ENCODE results near the gene ZNF813.
A peak's percentile ranks its signal among the peaks of the same experiment; 100 is the strongest.

ZNF813 gene

DNA sequence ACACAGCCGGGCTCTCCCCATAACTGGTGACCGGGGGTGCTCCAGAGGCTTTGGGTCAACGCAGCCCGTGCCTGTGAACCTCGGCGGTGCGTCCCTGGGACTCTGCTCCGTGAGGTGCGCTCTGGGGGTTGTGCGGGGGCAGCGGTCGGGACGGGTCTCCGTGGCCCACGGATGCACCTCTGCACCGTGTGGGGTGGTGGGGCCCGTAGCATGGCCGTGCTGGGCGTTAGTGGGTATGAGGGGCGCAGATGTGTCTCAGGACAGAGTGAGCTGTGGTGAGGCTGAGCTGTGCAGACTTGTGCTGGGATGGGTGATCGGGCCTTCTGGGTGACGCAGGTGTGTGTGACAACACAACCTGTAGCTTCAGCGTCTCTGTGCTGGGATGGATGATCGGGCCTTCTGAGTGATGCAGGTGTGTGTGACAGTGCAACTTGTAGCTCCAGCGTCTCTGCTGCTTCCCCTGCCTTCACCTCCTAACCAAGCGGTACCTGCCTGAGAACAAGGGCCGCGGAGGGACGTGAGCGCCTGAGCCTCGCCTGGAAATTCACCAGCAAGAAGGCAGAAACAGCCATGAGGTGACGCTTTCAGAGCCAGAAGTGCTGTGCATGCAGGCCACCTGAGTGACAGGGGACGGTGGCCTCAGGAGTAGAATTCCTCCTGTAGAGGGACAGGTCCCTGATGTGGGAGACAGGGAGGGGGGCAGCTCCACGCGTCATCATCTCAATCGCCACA, 71.0 kb downstream of the ZNF813 start:
- Histone ChIP-seq H3K27ac (peak overlapping the region; percentile 54), H3K27me3 (ENCODE audit: insufficient read depth, low read depth, severe bottlenecking) (no peaks in the 10 kb centered on the region), H3K4me3 (ENCODE audit: low read depth, low read length) (peak overlapping the region; percentile 54), H3K9me3 (ENCODE audit: severe bottlenecking) (no peaks in the 10 kb centered on the region), H3K36me3 (peaks cover 10% of the 10 kb centered on the region)
- no peak for DNase-seq
- TF ChIP-seq, protein P1, sequence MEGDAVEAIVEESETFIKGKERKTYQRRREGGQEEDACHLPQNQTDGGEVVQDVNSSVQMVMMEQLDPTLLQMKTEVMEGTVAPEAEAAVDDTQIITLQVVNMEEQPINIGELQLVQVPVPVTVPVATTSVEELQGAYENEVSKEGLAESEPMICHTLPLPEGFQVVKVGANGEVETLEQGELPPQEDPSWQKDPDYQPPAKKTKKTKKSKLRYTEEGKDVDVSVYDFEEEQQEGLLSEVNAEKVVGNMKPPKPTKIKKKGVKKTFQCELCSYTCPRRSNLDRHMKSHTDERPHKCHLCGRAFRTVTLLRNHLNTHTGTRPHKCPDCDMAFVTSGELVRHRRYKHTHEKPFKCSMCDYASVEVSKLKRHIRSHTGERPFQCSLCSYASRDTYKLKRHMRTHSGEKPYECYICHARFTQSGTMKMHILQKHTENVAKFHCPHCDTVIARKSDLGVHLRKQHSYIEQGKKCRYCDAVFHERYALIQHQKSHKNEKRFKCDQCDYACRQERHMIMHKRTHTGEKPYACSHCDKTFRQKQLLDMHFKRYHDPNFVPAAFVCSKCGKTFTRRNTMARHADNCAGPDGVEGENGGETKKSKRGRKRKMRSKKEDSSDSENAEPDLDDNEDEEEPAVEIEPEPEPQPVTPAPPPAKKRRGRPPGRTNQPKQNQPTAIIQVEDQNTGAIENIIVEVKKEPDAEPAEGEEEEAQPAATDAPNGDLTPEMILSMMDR (IDR thresholded peaks at IDR 0.05; ENCODE audit: low read depth, low read length), result no peak

DNA sequence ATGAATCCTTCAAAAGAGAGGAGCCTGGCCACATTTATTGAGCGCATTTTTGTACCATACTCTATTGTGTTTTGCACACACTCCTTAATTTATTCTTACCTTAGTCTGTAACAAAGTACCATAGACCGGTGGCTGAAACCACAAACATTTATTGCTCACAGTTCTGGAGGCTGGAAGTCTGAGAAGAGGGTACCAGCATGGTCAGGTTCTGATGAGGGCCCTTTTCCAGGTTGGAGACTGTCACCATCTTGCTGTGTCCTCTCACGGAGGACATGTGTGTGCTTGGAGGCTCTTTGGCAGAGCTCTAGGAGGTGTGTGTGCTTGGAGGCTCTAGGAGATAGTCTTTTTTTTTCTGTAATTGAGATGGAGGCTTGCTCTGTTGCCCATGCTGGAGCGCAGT, 72.6 kb downstream of the ZNF813 start:
- Histone ChIP-seq H3K27me3 (ENCODE audit: insufficient read depth, low read depth, severe bottlenecking) (no peaks in the 10 kb centered on the region), H3K27ac (no peak overlapping the region), H3K36me3 (peaks cover 10% of the 10 kb centered on the region), H3K4me3 (ENCODE audit: low read depth, low read length) (no peak overlapping the region), H3K9me3 (ENCODE audit: severe bottlenecking) (no peaks in the 10 kb centered on the region)
- TF ChIP-seq, protein P1 (IDR thresholded peaks at IDR 0.05; ENCODE audit: low read depth, low read length), result no peak
- DNase-seq, result no peak

DNA sequence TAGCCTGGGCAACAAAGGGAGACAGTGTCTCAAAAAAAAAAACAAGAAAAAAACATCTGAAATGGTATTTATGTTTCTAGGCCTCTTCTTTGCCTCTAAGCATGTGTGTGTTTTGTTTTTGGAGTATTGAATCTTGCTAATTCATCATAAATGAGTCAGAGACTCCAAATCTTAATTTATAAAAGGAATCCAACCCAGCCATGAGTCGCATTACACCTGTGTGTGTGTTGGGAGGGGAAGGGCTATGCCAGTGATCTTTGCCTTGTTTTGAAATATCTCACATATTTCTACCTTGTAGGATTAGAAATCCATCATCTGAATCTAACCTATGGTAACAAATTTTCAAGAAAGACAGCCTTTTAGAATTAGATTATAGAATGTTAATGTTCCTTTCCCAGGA, 74.4 kb downstream of the ZNF813 start:
- Histone ChIP-seq H3K27me3 (ENCODE audit: insufficient read depth, low read depth, severe bottlenecking) (no peaks in the 10 kb centered on the region), H3K36me3 (peaks cover 10% of the 10 kb centered on the region), H3K4me3 (ENCODE audit: low read depth, low read length) (no peak overlapping the region), H3K27ac (no peak overlapping the region), H3K9me3 (ENCODE audit: severe bottlenecking) (no peaks in the 10 kb centered on the region)
- DNase-seq, result no peak
- TF ChIP-seq, protein P1 (IDR thresholded peaks at IDR 0.05; ENCODE audit: low read depth, low read length), result no peak

DNA sequence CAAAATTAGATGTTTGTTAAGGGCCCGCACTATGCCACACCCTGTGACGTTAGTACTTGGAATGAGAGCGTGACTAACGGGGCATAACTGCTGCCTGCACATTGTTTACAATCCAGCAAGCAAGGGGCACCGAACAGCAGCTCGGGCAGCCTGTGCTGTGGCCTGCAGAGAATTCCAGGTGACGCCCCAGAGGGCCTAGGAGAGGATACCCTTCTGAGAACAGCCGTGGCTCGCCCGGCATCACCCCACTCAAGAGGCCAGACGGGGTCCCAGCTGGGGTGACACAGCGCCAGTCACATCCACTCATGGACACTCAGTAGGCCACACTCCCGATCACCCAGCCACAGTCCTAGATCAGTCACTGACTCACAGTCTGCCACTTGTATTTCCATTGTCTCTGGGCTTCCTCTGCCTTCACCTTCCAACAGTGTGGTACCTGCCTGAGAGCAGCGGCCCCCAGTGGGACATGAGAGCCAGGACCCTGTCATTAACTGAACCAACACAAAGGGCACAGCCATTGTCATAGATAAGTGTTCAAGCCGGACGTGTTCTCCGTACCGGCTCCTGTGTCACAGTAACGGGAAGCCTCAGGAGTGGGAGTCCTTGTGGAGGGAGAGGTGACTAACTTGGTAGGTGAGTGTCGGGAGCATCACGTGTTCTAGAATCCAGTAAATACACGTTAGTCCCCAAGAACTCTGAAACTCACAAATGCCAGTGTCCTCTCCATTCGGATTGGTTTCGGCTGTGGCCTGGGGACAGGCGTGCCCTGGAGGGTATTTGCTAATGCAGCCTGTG, 77.9 kb downstream of the ZNF813 start:
- H3K27ac ChIP-seq, result no peak overlapping the region
- no peaks in the 10 kb centered on the region for H3K9me3 ChIP-seq (ENCODE audit: severe bottlenecking)
- DNase-seq, result no peak
- TF ChIP-seq, protein P1 (IDR thresholded peaks at IDR 0.05; ENCODE audit: low read depth, low read length), result no peak
- no peak overlapping the region for H3K4me3 ChIP-seq (ENCODE audit: low read depth, low read length)
- peaks cover 1% of the 10 kb centered on the region; the same call in 1 of the 2 replicates for H3K36me3 ChIP-seq
- no peaks in the 10 kb centered on the region for H3K27me3 ChIP-seq (ENCODE audit: insufficient read depth, low read depth, severe bottlenecking)

All from WERI-Rb-1 (cell line).